HG02981 (cell line): ENCODE data around the gene WFDC2.

Experiments
- ATAC-seq: cut with Tn5 transposase; IDR thresholded peaks from one replicate; pipeline ENCODE4 v1.9.1; 2021; ENCODE audit warnings: mild to moderate bottlenecking, moderate library complexity; ENCODE audit not compliant: unreplicated experiment

Gene WFDC2

DNA sequence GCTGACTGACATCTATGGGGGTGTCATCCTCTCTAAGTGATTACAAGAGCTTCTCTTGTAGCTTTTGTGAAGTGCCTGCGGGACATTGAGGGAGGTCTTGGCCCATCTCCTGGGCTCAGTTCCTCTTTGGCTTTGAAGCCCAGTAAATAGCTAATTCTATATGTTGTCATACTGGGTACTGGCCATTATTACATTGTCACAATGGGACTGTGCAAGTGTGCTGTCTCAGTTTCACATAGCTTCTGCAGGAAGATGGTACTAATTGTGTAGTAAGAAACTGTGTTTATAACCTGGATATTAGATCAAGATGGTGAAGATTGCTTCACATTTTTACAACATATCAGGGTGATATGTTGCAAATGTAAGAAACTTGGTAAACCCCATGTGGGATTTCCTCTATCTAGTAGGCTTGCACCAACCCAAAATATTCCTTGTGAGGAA, 26.0 kb downstream of the WFDC2 start:
- no peak for ATAC-seq

DNA sequence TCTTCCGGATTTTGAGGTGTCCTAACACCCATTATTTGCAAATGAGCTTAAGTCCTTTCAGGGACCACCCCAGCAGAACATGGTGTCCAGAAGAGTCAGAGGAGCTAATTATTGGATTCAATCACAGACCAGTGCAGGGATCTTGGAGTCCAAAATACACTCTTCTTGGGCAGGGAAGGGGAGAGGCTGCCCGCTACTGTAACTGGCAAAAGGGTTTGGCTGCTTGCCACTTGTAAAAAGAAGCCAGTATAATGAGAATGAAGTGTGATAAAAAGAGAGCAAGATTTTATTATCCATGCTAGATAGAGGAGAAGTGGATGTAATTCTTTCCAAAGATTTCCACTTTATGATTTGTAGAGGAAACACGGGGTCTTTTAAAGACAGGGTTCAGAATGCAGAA, 26.6 kb downstream of the WFDC2 start:
- no peak for ATAC-seq

DNA sequence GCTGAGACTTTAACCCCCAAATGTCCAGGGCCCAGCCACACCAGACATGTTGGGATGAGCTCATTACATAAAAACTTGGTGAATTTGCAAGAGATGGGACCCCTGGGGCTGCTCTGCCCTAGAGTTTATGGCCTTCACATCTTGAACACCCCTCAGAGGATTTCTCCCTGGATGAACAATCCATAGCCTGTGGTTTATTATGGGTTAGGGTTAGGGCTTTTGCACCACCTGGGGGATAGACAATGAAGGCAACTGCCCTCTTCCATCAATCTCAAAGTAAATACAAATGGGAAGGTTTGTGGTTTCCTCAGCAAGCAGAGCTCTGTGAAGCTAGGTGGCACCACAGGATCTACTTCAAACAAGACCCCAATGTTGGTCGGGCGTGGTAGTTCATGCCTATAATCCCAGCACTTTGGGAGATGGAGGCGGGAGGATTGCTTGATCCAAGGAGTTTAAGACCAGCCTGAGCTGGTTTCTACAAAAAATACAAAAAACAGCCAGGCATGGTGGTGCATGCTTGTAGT, 28.5 kb downstream of the WFDC2 start:
- ATAC-seq, result no peak

DNA sequence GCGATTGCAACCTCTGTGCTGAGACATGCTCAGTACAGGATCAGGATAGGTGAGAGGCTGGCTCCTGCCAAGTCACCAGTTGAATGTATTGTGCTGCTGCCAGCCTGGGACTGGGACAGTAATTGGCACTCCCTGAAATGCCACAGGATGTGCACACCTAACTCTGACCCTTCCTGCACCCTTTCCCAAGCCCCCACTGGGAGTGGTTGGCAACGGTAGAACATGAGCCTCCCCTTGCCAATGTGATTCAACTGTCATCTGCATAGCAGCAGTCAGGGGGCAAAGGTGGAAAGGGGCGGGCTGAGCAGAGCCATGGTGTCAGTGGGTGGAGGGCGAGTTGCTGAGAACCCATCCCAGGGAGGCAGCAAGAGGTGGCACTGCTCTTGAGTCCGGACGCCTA, 30.5 kb downstream of the WFDC2 start:
- ATAC-seq, result no peak

DNA sequence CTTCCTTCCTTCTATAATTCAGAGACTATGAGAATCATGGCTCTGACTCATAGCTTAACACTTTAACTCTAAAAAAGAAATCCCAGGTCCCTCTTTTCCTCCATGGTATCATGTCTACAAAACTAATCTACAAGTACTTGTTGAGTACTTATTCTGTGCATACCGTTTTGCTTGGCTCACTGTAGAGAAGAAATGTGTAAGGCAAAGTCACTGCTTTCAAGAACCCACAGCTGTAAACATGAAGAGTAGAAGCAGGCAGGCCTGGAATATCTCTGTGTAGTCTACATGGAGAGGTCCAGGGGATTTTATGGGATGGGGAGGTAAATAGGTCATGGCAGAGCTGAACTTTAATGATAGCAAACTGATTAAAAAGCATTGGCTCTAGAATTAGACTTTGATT, 32.0 kb downstream of the WFDC2 start:
- ATAC-seq, result no peak

DNA sequence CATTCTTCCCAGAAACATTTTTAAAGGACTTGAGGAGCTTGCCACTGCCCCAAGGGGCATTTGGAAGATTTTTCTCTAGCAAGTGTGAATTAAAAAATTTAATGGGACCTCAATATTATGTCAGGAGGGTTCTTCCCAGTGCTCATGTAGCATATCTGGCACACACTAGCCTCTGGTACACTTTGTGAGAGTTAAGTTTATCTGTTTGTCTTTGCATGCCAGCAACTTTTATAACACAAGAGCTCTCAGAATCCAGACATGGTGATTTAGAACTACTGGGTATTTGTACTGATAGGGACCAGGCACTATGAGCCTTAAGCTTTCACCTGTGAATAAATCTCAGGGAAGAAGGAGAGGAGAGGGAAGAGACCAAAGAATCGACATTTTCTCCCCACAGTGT, 33.0 kb downstream of the WFDC2 start:
- no peak for ATAC-seq

DNA sequence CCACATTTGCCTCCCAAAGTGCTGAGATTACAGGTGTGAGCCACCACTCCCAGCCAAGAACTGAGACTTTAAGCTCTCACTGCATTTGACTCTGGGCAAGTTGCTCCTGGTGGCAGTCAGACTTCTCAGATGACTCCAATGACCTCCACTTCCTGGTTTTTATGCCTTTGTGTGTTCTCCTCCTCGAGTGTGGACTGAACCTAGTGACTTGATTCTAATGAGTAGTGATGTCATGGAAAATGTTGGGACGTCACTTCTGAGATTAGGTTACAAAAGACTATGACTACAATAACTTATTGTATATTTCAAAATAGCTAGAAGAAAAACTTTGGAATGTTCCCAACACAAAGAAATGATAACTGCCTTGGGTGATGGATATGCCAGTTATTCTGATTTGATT, 33.9 kb downstream of the WFDC2 start:
- ATAC-seq, result no peak

DNA sequence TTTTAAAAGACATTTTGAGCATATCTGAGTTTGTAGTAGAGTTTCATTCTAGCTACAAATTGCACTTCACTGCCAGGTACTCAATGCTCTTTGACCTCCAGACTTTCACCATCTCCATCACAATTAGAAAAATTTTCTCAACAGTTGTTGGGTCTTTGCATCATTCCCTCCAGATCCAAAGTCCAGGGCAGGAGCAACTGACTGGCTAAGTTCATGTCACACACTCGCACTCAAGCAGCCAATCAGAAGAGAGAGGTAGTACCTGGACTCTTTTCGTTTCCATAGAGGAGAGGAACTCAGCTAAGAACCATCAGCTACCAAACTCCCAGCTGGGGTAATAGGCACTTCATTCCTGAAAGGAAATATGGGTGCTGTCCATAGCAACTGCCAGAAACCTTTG, 36.8 kb downstream of the WFDC2 start:
- no peak for ATAC-seq

DNA sequence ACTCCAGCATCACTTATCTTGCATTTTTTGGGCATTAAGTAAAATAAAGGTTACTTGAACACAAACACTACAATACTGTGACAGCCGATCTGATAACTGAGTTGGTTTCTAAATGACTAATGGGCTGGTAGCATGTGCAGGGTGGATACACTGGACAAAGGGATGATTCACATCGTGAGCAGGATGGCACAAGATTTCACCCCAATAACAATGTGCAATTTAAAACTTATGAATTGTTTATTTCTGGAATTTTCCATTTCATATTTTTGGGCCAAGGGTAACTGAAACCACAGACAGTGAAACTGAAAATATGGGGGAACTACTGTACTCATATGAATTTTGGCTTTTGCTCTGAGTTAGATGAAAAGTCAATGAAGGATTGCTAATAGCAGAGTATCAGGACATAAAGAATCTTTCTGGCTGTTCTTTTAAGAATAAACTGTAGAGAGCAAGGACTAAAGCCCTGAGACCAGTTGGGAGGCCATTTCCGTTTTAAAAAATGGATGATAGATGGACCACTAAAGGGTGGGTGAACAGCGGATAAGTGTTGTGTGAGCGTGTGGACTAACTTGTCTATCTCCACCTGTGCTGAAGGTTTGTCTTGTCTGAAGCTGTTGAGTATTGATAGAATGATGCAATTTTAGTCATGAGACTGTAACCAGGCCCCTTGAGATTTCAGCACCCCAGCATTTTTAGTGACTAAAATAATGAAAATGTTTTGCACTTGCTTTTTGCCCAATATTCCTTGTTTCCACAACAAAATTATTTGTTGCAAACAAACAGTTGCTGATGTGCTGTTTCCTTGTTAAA, 37.7 kb downstream of the WFDC2 start:
- ATAC-seq, result no peak

DNA sequence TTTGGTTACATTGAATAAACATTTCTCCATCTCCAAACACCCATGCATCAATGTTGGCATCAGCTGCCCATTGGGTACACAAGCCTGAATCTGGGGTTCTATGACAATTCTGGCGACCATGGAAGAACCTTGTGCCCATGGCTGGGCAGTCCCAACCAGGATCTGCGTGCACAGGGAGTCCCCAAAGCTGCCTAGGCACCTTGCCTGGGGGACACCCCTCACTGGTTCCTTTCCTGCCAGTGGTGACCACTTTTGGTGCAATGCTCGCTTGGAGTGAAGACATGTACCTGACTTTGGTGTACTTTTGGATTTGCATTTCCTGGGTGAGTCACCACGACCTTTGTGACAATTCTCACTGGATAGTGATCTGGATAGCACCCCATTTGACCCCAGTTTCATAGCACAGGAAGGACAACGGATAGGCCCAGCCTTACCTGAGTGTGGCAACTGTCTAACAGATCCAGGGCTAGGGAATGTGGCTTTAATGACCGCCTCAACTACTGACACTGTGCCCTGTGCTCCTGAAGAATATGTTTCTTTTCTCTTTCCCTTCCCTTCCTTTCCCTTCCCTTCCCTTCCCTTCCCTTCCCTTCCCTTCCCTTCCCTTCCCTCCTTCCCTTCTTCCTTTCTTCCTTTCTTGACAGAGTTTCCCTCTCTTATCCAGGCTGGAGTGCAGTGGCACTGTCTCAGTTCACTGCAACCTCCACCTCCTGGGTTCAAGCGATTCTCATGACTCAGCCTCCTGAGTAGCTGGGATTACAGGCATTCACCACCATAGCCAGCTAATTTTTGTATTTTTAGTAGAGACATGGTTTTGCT, 38.7 kb downstream of the WFDC2 start:
- no peak for ATAC-seq

DNA sequence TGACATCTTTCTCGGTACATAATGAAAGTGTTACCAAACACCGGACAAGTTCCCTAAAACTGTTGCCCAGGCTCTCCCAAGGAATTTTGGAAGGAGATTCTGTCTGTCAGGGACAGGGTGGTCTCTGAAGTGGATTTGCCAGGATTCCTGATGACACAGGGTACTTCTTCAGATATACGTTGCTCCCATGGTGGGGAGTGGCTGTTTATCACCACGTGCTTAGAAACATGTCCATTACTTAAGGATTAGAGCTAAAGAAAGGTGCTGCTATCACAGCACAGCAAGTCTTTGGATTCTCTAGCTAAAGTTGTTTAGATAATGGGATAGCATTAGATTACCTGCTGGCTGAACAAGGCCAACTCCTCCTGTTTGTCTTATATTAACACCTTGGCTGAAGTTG, 39.5 kb downstream of the WFDC2 start:
- no peak for ATAC-seq

DNA sequence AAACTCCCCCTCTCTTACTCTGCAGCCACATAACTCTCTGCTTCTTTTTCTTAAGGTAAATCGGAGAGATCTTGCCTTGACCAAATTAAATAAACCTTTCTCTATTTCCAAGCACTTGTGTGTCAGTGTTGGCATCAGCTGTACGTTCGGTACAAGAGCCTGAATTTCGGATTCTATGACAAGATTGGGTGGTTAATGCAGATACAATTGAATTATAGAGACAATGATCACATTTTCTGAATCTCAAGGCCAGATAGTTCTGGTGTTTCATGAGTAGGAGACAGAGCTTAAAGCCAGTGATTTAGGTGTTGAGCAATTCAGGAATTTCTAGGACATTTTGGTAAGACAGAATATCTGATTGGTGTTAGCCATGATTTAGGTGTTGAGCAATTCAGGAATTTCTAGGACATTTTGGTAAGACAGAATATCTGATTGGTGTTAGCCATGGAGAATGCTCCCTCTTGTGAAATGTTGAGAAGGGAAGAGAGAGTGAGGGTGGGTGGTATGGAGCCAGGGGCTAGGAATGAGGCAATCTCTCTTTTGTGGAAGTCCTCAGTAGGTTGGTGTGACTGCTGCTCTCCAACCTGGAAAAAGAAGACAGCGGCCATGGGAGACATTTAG, 40.8 kb downstream of the WFDC2 start:
- ATAC-seq, result no peak

DNA sequence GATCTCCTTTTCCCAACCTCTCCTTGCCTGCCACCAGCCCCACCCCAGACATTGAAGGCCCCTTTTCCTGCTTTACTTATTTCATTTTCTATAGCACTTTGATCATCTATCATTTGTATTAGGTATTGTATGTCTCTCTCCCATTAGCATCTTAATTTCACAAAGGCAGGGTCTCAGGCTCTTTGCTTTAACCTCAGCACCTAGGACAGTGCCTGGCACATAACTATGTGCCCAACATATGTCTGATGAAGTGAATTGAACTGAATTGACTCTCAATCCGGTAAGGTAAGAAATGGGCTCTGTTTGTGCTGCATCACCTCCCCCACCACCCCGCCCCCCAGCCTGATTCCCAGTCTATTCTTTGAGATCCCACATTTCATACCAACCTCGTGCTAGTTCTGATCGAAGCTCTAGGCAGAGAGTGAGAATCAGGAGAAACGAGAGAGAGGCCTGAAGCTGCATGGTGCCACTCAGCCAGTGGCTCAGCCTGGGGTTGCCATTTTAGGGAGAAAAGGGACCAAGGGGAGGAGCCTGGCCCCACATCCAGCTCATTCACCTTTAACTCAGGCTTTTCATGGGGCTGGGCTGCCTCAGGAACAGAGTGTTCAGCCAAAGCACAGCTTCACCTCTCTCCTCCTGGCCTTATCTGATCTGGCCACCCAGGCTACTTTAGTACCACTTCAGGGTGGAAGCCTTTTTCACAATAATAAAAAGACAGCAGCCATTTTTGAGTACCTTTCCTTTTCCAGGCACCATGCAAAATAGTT, 45.8 kb downstream of the WFDC2 start, which contains the start of gene SPINT3:
Gene SPINT3, minus strand, starts transcription at position 476 of the 767 bp plus-strand sequence. Its CDS starts 14 bp downstream, at position 462.
- no peak for ATAC-seq

DNA sequence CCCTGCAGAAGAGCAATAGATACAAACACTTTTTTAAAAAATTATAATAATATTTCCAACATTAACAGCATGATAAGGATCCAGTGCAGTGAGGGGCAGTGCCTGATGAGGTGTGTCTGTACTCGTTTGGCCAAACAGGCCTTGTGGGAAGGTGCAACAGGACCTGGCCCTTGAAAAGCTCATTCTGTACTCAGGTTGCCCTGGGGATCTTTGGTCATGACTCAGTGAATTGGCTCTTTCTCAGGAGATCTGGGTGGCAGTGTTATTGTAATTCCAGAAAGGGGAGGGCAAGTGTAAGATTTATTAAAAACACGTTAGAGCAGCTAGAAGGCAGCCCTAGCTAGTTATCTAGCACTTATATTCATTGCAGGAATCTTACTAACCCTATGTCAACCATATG, 48.7 kb downstream of the WFDC2 start:
- ATAC-seq, result no peak

DNA sequence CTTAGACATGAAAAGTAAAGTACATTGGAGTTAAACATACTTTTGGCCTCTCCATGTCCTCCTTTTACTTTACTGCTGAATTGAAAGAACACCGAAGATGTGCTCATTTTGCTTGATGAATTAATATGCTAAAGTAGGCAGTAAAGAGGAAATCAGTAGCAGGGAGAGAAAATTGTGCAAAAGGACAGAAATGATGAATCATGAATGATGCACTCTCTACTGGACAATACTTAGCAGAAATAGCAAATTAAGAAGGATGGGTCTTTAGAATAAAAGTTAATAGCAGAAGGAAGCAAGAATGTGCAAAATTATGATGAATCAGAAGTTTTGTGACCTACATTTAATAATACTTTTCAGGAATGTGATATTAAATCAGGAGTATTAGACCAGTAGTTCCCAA, 54.3 kb downstream of the WFDC2 start:
- no peak for ATAC-seq

DNA sequence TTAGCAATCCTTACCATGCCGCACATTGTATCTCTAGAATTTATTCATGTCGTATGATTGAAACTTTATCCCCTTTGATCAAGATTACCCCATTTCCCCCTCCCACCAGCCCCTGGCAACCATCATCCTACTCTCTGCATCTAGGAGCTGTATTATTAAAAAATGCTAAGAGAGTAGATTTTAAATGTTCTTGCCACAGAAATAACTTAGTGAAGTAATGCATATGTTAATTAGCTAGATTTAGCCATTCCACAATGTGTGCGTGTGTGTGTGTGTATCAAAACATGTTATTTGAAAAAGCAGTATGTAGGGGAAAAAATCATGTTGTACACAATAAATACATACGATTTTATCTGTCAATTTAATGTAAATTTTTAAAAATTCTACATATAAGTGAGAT, 57.7 kb downstream of the WFDC2 start:
- no peak for ATAC-seq
